ENCODE measurements around the gene JAML.
A peak's percentile ranks its signal among the peaks of the same experiment; 100 is the strongest.

The JAML gene

DNA sequence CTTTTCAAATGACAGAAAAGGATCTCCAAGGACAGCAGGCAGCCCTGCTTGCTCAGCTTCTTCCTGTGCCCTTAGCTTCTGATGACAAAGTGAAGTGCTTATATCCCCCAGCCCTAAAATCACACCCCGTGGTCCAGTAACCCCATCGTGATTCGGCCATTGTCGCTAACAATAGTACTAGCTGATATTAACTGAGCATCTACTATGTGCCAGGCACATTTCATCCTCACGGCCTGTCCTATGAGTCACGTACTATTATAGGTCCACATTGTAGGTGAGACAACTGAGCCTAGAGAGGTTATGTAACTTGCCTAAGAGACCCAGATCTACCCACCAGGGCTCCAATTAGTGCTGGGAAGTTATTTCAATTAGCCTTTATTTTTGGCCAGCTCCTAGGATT is 78.3 kb downstream of the JAML start:
- no peak for DNase-seq (ENCODE audit: low spot score)

DNA sequence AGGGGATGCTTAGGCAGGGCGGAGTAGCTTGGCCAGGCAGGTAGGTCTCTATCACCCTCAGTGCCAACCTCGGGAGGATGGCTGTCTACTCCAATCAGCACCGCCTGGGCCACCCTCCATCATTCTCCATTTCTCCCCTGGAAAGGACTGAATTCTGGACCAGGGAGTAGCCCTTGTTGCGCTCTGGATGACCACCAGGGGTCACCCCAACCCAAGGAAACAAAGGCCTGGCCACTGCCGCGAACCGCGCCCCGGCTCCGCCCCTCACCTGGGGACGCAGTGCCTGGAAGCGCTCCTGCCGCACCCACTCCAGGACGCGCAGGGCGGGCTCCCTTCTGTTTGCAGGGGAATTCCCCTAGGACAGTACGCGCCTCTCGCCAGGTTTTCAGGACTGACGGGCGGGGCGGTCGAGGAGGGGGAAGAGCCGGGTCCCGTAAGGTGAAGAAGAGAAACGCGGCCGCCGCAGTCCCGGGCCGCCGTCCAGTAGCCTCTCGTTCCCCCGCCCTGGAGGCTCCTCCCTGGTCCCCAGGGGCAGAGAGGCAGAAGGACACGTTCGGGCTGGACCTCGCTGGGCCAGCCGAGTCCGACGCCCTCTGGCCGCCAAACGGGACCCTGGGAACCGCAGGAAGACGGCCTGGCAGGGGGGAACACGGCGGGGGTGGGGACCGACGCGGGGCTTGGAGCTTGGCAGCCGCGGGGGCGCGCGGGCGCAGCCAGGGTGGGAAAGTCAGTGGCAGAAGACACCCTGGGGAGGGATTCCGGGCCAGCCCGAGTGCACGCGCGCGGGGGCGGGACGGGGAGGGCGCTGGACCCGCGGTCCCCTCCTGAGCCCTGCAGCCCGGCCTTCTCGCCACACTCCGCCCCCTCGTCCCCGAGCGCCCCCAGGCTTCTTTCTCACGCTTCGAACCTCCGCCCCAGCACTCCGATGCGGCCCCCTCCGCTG is 79.3 kb downstream of the JAML start:
- DNase-seq (ENCODE audit: low spot score): peak; percentile 86

DNA sequence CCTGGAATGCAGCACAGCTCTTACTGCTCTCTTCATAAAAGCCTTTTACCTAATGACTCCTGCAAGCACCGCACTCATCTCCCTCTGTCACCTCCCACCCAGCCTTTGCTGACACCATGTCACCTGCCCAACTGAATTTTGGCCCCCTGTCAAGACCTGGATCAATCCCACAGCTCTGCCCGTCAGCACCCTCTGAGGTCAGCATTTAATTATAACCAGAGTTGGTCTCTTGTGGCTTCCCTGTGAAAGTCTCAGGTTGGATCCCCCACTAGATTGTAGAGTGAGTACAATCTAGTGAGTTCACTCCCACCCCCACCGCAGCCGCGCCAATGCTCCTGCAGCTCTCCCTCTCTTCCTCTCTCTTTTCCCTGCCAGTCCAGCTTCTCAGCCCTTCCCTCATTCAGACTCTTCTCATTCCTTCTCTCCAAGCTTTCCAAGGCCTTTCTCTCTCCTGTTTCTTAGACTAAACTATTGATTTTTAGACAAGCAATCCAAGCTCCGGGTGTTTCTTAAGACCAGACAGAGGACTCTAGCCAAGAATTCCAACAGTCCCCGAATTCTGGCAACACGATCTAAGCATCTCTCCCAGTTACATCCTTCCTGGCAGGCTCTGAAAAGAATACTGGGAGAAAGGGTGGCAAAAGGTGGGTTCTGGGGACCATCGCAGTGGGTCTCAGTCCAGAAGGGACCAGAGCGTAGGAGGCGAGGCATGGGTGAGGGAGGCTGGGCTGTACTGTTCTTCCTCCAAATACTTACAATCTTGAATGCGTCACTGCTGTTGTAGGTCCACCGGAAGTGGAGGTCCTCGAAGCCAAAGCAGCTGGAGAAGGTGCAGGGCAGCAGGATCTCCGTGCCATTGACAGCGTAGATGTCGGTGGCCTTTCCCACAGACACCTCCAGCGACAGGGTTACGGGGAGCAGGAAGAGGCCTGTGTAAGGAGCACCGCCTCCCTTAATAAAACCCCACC is 80.2 kb downstream of the JAML start:
- DNase-seq (ENCODE audit: low spot score): no peak
